ENCODE results near the gene NDUFB6. TPM values are rescaled to one million over a fixed set of nuclear protein-coding genes. Genes with fewer than 3 reads are reported as not detected.

NDUFB6 gene
- total RNA-seq, 6 donors from 2014 or later = 3.1 to 46.9 (median 25.9) TPM

- TF ChIP-seq POLR2A (IDR thresholded peaks at IDR 0.05) (no peak), EP300 (IDR thresholded peaks at IDR 0.05) (no peak)
- TF ChIP-seq, protein P1, sequence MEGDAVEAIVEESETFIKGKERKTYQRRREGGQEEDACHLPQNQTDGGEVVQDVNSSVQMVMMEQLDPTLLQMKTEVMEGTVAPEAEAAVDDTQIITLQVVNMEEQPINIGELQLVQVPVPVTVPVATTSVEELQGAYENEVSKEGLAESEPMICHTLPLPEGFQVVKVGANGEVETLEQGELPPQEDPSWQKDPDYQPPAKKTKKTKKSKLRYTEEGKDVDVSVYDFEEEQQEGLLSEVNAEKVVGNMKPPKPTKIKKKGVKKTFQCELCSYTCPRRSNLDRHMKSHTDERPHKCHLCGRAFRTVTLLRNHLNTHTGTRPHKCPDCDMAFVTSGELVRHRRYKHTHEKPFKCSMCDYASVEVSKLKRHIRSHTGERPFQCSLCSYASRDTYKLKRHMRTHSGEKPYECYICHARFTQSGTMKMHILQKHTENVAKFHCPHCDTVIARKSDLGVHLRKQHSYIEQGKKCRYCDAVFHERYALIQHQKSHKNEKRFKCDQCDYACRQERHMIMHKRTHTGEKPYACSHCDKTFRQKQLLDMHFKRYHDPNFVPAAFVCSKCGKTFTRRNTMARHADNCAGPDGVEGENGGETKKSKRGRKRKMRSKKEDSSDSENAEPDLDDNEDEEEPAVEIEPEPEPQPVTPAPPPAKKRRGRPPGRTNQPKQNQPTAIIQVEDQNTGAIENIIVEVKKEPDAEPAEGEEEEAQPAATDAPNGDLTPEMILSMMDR (IDR thresholded peaks at IDR 0.05) = peak; percentile 74 to 82 (median 81)
- no peaks in the 10 kb centered on the region for H3K27me3 ChIP-seq
- WGBS, 2 donors = 16 to 21% methylated on average over 4 of the region's 4 CpGs
- H3K4me1 ChIP-seq = no peaks in the 10 kb centered on the region
- DNase-seq = peak in 1 of 2 donors; percentile 70
- no peaks in the 10 kb centered on the region for H3K36me3 ChIP-seq
- H3K27ac ChIP-seq = no peak overlapping the region
- ATAC-seq (ENCODE audit: low FRiP score in 2 of 2) = peak in 1 of 2 donors; percentile 81
- no peak overlapping the region for H3K4me3 ChIP-seq
- no peaks in the 10 kb centered on the region for H3K9me3 ChIP-seq
Measured at GRCh38 chr9:32579706-32580331, 6.9 kb upstream of the NDUFB6 start.

- WGBS, 2 donors = 54 to 68% methylated on average over 5 of the region's 5 CpGs
- Histone ChIP-seq H3K27me3 (no peaks in the 10 kb centered on the region), H3K9me3 (no peaks in the 10 kb centered on the region), H3K36me3 (no peaks in the 10 kb centered on the region), H3K4me3 (no peak overlapping the region), H3K4me1 (no peaks in the 10 kb centered on the region), H3K27ac (no peak overlapping the region)
- no peak for TF ChIP-seq POLR2AphosphoS5 (IDR thresholded peaks at IDR 0.05)
- TF ChIP-seq, protein P1 (IDR thresholded peaks at IDR 0.05) = no peak
- no peak for TF ChIP-seq EP300 (IDR thresholded peaks at IDR 0.05)
- DNase-seq = no peak
- no peak for ATAC-seq (ENCODE audit: low FRiP score in 2 of 2)
Measured at GRCh38 chr9:32578976-32579375, 6.0 kb upstream of the NDUFB6 start.

- TF ChIP-seq, protein P1 (IDR thresholded peaks at IDR 0.05) = no peak
- TF ChIP-seq EP300 (IDR thresholded peaks at IDR 0.05) = no peak
- no peak for TF ChIP-seq POLR2AphosphoS5 (IDR thresholded peaks at IDR 0.05)
- TF ChIP-seq POLR2A (IDR thresholded peaks at IDR 0.05) = no peak
- DNase-seq = no peak
- Histone ChIP-seq H3K4me1 (peaks cover 0 to 6% (median 4%) of the 10 kb centered on the region in 4 donors), H3K27me3 (no peaks in the 10 kb centered on the region), H3K27ac (no peak overlapping the region), H3K9me3 (no peaks in the 10 kb centered on the region), H3K36me3 (no peaks in the 10 kb centered on the region), H3K4me3 (no peak overlapping the region)
- 79 to 85% methylated on average over 3 of the region's 3 CpGs for WGBS, 2 donors
- ATAC-seq (ENCODE audit: low FRiP score in 2 of 2) = no peak
Measured at GRCh38 chr9:32577316-32577715, 4.4 kb upstream of the NDUFB6 start.

DNA sequence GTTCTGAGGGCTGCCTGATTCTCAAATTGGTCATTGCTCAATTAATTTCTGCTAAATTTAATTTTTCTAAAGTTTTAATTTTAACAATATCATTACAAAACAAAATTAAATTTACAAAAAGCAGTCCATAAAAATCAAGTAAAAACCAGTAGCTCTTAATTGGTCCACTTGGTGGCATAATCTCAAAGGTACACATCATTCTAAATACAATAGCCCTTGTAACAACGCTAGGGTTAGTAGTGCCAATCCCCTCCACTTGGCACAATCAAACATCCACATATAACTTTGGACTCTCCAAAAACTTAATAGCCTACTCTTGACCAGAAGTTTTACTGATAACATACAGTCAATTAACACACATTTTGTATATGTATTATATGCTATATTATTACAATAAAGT, 1.9 kb upstream of the NDUFB6 start:
- no peaks in the 10 kb centered on the region for H3K9me3 ChIP-seq
- H3K27ac ChIP-seq = no peak overlapping the region
- H3K27me3 ChIP-seq = no peaks in the 10 kb centered on the region
- DNase-seq (no peak), ATAC-seq (ENCODE audit: low FRiP score in 2 of 2) (no peak)
- H3K4me1 ChIP-seq = peaks cover 14 to 22% (median 18%) of the 10 kb centered on the region in 4 donors
- TF ChIP-seq POLR2A (IDR thresholded peaks at IDR 0.05) = no peak
- TF ChIP-seq, protein P1 (IDR thresholded peaks at IDR 0.05) = no peak
- TF ChIP-seq POLR2AphosphoS5 (IDR thresholded peaks at IDR 0.05) = no peak
- no peak for TF ChIP-seq EP300 (IDR thresholded peaks at IDR 0.05)
- no peak overlapping the region for H3K4me3 ChIP-seq
- H3K36me3 ChIP-seq = peaks cover 0 to 6% (median 0%) of the 10 kb centered on the region in 4 donors
- WGBS, 2 donors = 26 to 47% methylated on average over 1 of the region's 1 CpG

DNA sequence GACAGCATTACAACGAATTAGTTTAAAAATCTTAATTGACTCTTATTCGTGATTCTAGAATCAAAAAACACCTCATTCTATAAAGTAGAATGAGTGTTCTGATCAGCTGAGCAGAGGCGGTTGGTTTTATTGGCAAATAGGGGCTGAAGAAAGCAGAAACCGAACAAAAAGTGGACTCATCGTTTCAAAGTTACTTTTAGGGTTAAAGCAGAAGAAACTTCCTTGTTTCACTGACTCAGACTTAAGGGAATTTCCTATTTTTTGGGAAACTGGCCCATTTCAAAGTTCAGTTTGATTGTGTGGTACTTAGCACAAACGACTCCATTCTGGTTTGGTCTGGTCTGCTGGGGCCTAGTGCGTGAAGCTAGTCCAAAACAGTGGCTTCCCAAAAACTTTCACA, 862 bp upstream of the NDUFB6 start:
- DNase-seq (no peak), ATAC-seq (ENCODE audit: low FRiP score in 2 of 2) (no peak)
- no peaks in the 10 kb centered on the region for H3K9me3 ChIP-seq
- H3K36me3 ChIP-seq = peaks cover 0 to 12% (median 0%) of the 10 kb centered on the region in 4 donors
- 83 to 90% methylated on average over 7 of the region's 7 CpGs for WGBS, 2 donors
- H3K4me3 ChIP-seq = no peak overlapping the region
- no peaks in the 10 kb centered on the region for H3K27me3 ChIP-seq
- peaks cover 14 to 22% (median 18%) of the 10 kb centered on the region in 4 donors for H3K4me1 ChIP-seq
- H3K27ac ChIP-seq = peak overlapping the region in 2 of 4 donors; percentile 90 to 92
- TF ChIP-seq POLR2A (IDR thresholded peaks at IDR 0.05) = no peak
- TF ChIP-seq POLR2AphosphoS5 (IDR thresholded peaks at IDR 0.05) = no peak
- TF ChIP-seq, protein P1 (IDR thresholded peaks at IDR 0.05) = no peak
- no peak for TF ChIP-seq EP300 (IDR thresholded peaks at IDR 0.05)
